DND-41 (cell line): ENCODE data around the gene LRP6.

Experiments
- ATAC-seq: fragments of 200-7000 bp; cut with Tn5 transposase; 3 replicates; pipeline ENCODE4 v1.9.1; 2021; ENCODE audit warnings: low read depth; ENCODE audit not compliant: insufficient read depth
- DNase-seq: peaks from one replicate; pipeline ENCODE4 v3.0.0-alpha.2; 2020
- H2AFZ ChIP-seq: 2 replicates; pipeline ENCODE4 v1.6.0; 2012; ENCODE audit warnings: low read depth, low read length
- H3K27ac ChIP-seq: 2 replicates; pipeline ENCODE4 v1.5.1; 2012; ENCODE audit warnings: low read length, inconsistent platforms
- H3K27me3 ChIP-seq: fragments of 200-600 bp; sonication (generic); 2 replicates; pipeline ENCODE4 v1.6.0; 2012; ENCODE audit warnings: low read length, mild to moderate bottlenecking, inconsistent platforms; ENCODE audit not compliant: insufficient read depth, poor library complexity
- H3K36me3 ChIP-seq: 2 replicates; pipeline ENCODE4 v1.5.1; 2012; ENCODE audit warnings: low read length, inconsistent platforms; ENCODE audit not compliant: insufficient read depth
- H3K4me1 ChIP-seq: 2 replicates; pipeline ENCODE4 v1.5.1; 2012; ENCODE audit warnings: mild to moderate bottlenecking, low read length; ENCODE audit not compliant: insufficient read depth
- H3K4me2 ChIP-seq: 2 replicates; pipeline ENCODE4 v1.6.0; 2012; ENCODE audit warnings: mild to moderate bottlenecking, moderate library complexity, low read length, inconsistent platforms; ENCODE audit not compliant: insufficient read depth
- H3K4me3 ChIP-seq, 2 experiments: fragments of 200-600 bp in 1 of 2; shearing (Covaris generic) in 1 of 2; 2 replicates each; pipeline ENCODE4 v1.5.1; 2012 to 2016; ENCODE audit warnings: inconsistent platforms in 2 of 2, low read length in 2 of 2, mild to moderate bottlenecking in 2 of 2, low read depth in 1 of 2, moderate library complexity in 1 of 2
- H3K79me2 ChIP-seq: 2 replicates; pipeline ENCODE4 v1.6.0; 2012; ENCODE audit warnings: low read length, inconsistent platforms; ENCODE audit not compliant: insufficient read depth
- H3K9ac ChIP-seq: 2 replicates; pipeline ENCODE4 v1.6.0; 2012; ENCODE audit warnings: low read depth, mild to moderate bottlenecking, inconsistent platforms, low read length, moderate library complexity
- H3K9me3 ChIP-seq: 2 replicates; pipeline ENCODE4 v1.5.1; 2012; ENCODE audit warnings: low read length, moderate library complexity, mild to moderate bottlenecking, inconsistent platforms; ENCODE audit not compliant: insufficient read depth, severe bottlenecking
- H4K20me1 ChIP-seq: 2 replicates; pipeline ENCODE4 v1.6.0; 2012; ENCODE audit warnings: low read length; ENCODE audit not compliant: insufficient read depth
- EZH2 ChIP-seq: IDR thresholded peaks from 3 replicates; pipeline ENCODE4 v1.6.1; 2012; ENCODE audit warnings: borderline replicate concordance, low read depth, mild to moderate bottlenecking, moderate library complexity, low read length, inconsistent platforms; ENCODE audit not compliant: severe bottlenecking
- TF ChIP-seq, protein P1 (sequence below): IDR thresholded peaks from 2 replicates; pipeline ENCODE4 v1.5.1; 2012; ENCODE audit warnings: borderline replicate concordance, low read length, moderate library complexity, mild to moderate bottlenecking; ENCODE audit not compliant: poor library complexity, severe bottlenecking; ENCODE audit errors: extremely low read depth

The LRP6 gene

GRCh38 chr12:12302976-12303375, 36.1 kb upstream of the LRP6 start:
- no peaks in the 10 kb centered on the region for H3K79me2 ChIP-seq
- no peaks in the 10 kb centered on the region for H3K4me1 ChIP-seq
- H3K4me3 ChIP-seq, result no peak overlapping the region
- H3K27ac ChIP-seq, result no peak overlapping the region
- H3K9ac ChIP-seq, result no peak overlapping the region
- no peaks in the 10 kb centered on the region for H3K36me3 ChIP-seq
- H3K27me3 ChIP-seq, result no peaks in the 10 kb centered on the region
- ATAC-seq, result no peak
- no peaks in the 10 kb centered on the region for H3K9me3 ChIP-seq
- no peak for DNase-seq
- no peaks in the 10 kb centered on the region for H4K20me1 ChIP-seq
- TF ChIP-seq, protein P1, sequence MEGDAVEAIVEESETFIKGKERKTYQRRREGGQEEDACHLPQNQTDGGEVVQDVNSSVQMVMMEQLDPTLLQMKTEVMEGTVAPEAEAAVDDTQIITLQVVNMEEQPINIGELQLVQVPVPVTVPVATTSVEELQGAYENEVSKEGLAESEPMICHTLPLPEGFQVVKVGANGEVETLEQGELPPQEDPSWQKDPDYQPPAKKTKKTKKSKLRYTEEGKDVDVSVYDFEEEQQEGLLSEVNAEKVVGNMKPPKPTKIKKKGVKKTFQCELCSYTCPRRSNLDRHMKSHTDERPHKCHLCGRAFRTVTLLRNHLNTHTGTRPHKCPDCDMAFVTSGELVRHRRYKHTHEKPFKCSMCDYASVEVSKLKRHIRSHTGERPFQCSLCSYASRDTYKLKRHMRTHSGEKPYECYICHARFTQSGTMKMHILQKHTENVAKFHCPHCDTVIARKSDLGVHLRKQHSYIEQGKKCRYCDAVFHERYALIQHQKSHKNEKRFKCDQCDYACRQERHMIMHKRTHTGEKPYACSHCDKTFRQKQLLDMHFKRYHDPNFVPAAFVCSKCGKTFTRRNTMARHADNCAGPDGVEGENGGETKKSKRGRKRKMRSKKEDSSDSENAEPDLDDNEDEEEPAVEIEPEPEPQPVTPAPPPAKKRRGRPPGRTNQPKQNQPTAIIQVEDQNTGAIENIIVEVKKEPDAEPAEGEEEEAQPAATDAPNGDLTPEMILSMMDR, result no peak
- no peak for TF ChIP-seq EZH2
- no peak overlapping the region for H3K4me2 ChIP-seq
- H2AFZ ChIP-seq, result no peak overlapping the region

DNA sequence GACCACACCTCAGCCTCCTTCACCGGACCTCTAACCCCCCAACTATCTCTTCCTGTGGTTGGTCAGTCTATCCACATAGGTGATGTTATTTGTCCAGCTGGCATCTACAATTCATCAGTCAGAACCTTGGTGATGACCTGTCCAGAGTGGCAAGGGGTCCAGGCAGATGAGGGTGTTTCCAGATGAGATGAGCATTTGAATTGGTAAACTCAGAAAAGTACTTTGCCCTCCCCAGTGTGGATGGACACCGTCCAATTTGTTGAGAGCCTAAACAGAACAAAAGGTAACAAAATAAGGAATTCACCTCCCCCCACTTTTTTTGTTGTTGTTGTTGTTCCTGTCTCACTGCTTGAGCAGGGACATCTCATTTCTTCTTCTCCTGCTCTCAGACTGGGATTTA, 34.3 kb upstream of the LRP6 start:
- H3K79me2 ChIP-seq, result no peaks in the 10 kb centered on the region
- H3K4me3 ChIP-seq, result no peak overlapping the region
- no peaks in the 10 kb centered on the region for H3K4me1 ChIP-seq
- H4K20me1 ChIP-seq, result no peaks in the 10 kb centered on the region
- no peaks in the 10 kb centered on the region for H3K9me3 ChIP-seq
- no peak overlapping the region for H2AFZ ChIP-seq
- DNase-seq (no peak), ATAC-seq (no peak)
- H3K36me3 ChIP-seq, result no peaks in the 10 kb centered on the region
- TF ChIP-seq, protein P1, result no peak
- TF ChIP-seq EZH2, result no peak
- H3K27ac ChIP-seq, result no peak overlapping the region
- no peak overlapping the region for H3K4me2 ChIP-seq
- H3K9ac ChIP-seq, result no peak overlapping the region
- H3K27me3 ChIP-seq, result no peaks in the 10 kb centered on the region

- no peak overlapping the region for H2AFZ ChIP-seq
- no peak for ATAC-seq
These were observed 30.5 kb upstream of the LRP6 start for GRCh38 chr12:12297201-12297830.

More at GRCh38 chr12:12297201-12297830, 30.5 kb upstream of the LRP6 start:
- Histone ChIP-seq H3K4me2 (no peak overlapping the region), H3K4me1 (no peaks in the 10 kb centered on the region), H3K4me3 (no peak overlapping the region), H3K36me3 (no peaks in the 10 kb centered on the region), H3K79me2 (no peaks in the 10 kb centered on the region), H3K27me3 (no peaks in the 10 kb centered on the region), H3K9me3 (no peaks in the 10 kb centered on the region), H4K20me1 (no peaks in the 10 kb centered on the region), H3K9ac (no peak overlapping the region), H3K27ac (no peak overlapping the region)
- TF ChIP-seq, protein P1, result no peak
- no peak for TF ChIP-seq EZH2
- no peak for DNase-seq
